Measurements from ENCODE around the gene L1CAM. TPM values are rescaled to one million over a fixed set of nuclear protein-coding genes. Genes with fewer than 3 reads are reported as not detected.

Gene L1CAM
- total RNA-seq, 1 donor from 2014 or later, result 623 TPM

GRCh38 chrX:153865321-153865580, 20.7 kb downstream of the L1CAM start:
- no peak for DNase-seq (ENCODE audit: low read depth)

GRCh38 chrX:153864561-153865320, 21.2 kb downstream of the L1CAM start:
- no peak for DNase-seq (ENCODE audit: low read depth)

DNA sequence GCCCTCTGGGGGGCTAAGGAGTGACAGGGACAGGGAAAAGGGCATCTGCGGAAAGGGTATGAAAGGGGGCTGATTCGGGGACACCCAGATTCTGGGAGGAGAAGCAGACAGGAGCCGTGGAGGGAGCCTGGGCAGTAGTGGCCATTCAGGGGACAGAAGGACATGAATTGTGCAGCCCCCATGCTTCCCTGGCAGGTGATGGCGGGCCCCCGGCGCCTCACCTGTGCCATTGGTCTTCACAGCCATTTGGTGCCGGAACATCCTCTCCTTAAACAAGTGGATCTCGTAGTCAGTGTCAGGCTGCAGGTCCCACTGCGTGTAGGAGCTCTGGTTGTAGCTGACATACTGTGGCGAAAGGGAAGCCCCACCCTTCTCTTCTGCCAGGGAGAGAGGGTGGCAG, 21.9 kb downstream of the L1CAM start:
- no peak for DNase-seq (ENCODE audit: low read depth)

GRCh38 chrX:153863251-153863991, 22.6 kb downstream of the L1CAM start:
- DNase-seq (ENCODE audit: low read depth), result no peak

- no peak for DNase-seq (ENCODE audit: low read depth)
Measured at GRCh38 chrX:153862369-153863250, 23.4 kb downstream of the L1CAM start.

DNA sequence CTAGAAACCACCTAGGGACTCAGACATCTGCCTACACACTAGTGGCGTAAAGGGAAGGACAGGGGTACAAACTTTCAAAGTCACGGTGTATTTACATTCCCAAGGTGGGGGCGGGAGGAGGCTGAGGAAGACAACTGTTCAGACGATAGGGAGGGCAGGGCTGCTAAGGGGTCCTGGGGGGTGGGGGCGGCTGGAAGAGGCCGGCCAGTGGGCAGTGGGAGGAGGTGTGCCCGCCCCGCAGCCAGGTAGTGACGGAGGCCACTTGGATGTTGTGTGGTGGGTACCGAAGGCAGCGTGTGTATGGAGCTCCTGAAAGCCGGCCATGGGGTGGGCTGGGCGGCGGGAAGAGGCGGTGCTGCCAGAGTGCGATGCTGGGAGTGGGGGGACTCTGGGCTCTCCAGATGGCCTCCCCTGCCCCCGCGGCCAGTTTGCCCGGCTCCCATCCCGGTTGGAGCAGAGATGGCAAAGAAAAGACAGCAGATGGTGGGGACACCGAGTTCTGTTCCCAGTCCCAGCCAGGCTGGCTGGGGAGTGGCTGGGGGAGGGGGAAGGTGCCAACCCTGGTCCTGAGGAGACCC, 24.2 kb downstream of the L1CAM start:
- no peak for DNase-seq (ENCODE audit: low read depth)

DNA sequence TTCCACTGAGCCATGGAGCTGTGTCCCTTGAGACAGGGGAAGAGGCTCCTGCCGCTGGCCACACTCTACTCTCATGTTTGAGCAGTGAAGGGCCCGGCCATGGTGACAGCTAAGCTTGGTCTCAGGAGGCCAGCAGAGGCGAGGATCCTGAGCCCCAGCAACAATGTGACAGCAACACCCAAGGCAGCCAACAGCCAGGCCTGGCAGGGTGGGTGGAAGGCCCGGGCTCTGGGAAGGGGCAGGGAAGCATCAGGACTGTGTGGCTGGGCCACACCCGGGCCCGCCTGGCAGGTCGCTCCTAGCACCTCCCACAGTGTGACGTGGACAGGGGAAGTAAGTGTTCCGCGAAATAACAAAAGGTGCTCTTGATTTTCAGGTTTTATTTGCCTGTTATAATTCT, 24.8 kb downstream of the L1CAM start:
- no peak for DNase-seq (ENCODE audit: low read depth)

- no peak for DNase-seq (ENCODE audit: low read depth)
Measured at GRCh38 chrX:153857348-153857903, 28.5 kb downstream of the L1CAM start.

GRCh38 chrX:153854702-153855101, 31.3 kb downstream of the L1CAM start:
- no peak for DNase-seq (ENCODE audit: low read depth)

DNA sequence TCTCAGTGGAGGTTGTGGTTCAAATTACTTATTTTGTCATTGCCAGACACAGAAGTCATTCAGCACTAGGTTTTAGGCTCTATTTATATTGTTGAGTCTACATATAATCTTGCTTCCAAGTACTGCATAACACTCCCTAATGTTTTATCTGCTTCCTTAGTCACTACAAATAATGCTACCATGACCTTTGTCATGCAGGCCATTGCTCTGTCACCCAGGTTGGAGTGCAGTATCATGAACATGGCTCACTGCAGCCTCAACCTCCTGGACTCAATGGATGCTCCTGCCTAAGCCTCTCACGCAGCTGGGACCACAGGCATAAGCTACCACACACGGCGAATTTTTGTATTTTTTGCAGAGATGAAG, 32.1 kb downstream of the L1CAM start:
- no peak for DNase-seq (ENCODE audit: low read depth)

DNA sequence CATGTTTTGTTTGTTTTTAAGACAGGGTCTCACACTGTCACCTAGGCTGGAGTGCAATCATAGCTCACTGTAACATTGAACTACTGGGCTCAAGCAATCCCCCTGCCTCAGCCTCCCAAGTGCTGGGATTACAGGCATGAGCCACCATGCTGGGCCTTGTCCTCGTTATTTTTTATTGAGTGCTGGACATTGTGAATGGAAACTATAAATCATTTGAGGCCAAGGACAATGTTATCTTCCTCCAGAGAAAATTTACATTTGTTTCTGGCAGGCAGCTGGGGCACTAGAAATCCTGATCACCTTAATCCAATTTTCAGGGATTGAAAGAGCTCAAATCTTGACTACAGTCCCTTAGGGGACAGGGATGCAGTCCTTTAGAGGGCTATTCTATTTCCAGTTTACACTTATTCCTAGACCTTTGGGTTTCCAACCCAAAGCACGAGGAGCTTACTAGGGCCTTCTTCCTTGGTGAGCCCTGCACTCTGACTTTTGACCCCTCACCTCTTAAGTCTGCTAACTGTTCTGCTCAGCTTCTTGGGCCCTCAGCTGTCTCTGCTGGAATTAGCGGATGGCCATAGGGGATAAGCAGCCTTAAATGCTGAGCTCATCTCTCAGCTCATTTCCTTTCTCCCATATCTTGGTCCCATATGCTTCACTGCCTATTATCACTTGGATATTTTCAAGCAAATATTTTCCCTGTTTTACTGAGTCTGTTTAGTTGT, 32.6 kb downstream of the L1CAM start:
- DNase-seq (ENCODE audit: low read depth), result no peak

- no peak for DNase-seq (ENCODE audit: low read depth)
Measured at GRCh38 chrX:153851981-153852380, 34.0 kb downstream of the L1CAM start.

- no peak for DNase-seq (ENCODE audit: low read depth)
Measured at GRCh38 chrX:153848325-153848724, 37.6 kb downstream of the L1CAM start.

- DNase-seq (ENCODE audit: low read depth), result no peak
Measured at GRCh38 chrX:153845842-153846241, 40.1 kb downstream of the L1CAM start.

DNA sequence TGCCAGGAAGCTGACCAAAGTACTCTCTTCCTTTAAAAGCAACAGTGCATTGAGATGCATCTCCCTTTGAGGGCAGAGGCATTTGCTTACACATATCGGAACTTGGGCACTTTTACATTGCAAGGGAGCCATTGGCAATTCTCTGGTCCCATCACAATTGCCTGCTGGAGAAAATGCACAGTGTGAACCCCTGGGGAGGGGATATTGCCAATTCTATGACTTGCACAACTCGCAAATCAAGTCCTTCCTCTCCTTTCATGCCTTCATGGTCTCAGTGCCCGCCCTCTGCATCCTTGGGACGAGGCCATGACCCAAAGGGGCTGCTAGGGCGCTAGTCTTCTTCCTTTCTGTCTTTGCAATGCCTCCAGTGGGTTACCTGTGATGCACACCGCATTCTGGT, 40.8 kb downstream of the L1CAM start:
- no peak for DNase-seq (ENCODE audit: low read depth)

- no peak for DNase-seq (ENCODE audit: low read depth)
Measured at GRCh38 chrX:153844509-153845082, 41.4 kb downstream of the L1CAM start.

- DNase-seq (ENCODE audit: low read depth), result no peak
Measured at GRCh38 chrX:153836921-153837320, 49.1 kb downstream of the L1CAM start.

GRCh38 chrX:153832728-153833127, 53.2 kb downstream of the L1CAM start:
- no peak for DNase-seq (ENCODE audit: low read depth)

DNA sequence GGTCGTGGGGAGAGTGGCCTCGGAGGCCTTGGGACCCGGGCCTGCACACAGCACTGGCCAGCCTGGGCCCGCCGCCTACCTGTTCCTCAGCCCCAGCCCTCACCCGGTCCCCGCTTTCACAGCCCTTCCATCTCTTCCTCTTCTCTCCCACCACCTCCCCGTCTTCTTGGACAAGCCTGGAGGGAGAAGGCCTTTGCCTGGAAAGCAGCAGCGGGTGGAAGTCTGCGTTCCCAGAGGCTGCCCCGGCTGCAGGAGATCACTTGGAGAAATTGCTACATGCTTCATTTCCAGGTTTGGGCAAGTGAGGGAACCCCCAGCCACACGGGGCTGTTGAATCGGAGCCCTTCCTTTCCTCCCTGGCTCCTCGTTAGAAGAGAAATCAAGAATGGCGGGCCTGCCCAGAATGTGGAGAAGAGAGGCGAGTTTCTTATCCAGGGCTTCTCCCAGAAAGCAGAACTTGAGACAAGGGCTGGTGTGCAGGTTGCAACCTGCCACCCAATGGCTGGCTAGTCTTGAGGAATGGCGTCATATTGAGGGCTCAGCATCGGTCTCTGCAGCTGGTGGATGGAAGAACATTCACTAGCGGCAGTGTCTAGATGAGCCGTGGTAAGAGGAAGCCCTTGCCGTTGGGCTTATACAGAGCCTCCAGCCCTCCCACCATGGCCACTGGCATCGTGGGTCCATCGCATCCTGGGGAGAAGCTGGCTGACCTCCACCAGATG, 54.4 kb downstream of the L1CAM start:
- DNase-seq (ENCODE audit: low read depth), result no peak

All from renal cortical epithelial cell (primary cell).